Measurements from ENCODE around the gene RGSL1. TPM values are rescaled to one million over a fixed set of nuclear protein-coding genes. Genes with fewer than 3 reads are reported as not detected.

The RGSL1 gene
- not detected for polyA plus RNA-seq (2013, experiment 1 of 2; ENCODE audit: insufficient read length)
- polyA plus RNA-seq (2013, experiment 2 of 2; ENCODE audit: insufficient read length) = not detected

- DNase-seq = no peak
Measured at GRCh38 chr1:182450087-182450486, at the start of gene RGSL1. Gene RGSL1, plus strand, starts transcription at chr1:182450146. Its CDS starts 20 bp downstream, at chr1:182450166.

GRCh38 chr1:182400567-182400966 is 49.4 kb upstream of the RGSL1 start, which contains the start of gene TEDDM1:
Gene TEDDM1, minus strand, starts transcription at chr1:182400667. Its CDS starts 182 bp downstream, at chr1:182400485.
- no peak for DNase-seq

- DNase-seq = no peak
Measured at GRCh38 chr1:182404781-182405180, 45.2 kb upstream of the RGSL1 start.

- DNase-seq = no peak
Measured at GRCh38 chr1:182405578-182405977, 44.4 kb upstream of the RGSL1 start.

GRCh38 chr1:182406012-182406411 is 43.9 kb upstream of the RGSL1 start:
- no peak for DNase-seq

- DNase-seq = no peak
Measured at GRCh38 chr1:182407724-182408123, 42.2 kb upstream of the RGSL1 start.

GRCh38 chr1:182408435-182409075 is 41.4 kb upstream of the RGSL1 start:
- no peak for DNase-seq

GRCh38 chr1:182410138-182410537 is 39.8 kb upstream of the RGSL1 start:
- DNase-seq = no peak

- no peak for DNase-seq
Measured at GRCh38 chr1:182410620-182411273, 39.2 kb upstream of the RGSL1 start.

GRCh38 chr1:182413486-182413885 is 36.5 kb upstream of the RGSL1 start:
- DNase-seq = no peak

- no peak for DNase-seq
Measured at GRCh38 chr1:182413969-182414368, 36.0 kb upstream of the RGSL1 start.

GRCh38 chr1:182415789-182416188 is 34.2 kb upstream of the RGSL1 start:
- DNase-seq = no peak

GRCh38 chr1:182426442-182427430 is 23.2 kb upstream of the RGSL1 start:
- no peak for DNase-seq

- no peak for DNase-seq
Measured at GRCh38 chr1:182428043-182428442, 21.9 kb upstream of the RGSL1 start.

GRCh38 chr1:182430263-182431068 is 19.5 kb upstream of the RGSL1 start:
- DNase-seq = no peak

- DNase-seq = no peak
Measured at GRCh38 chr1:182431278-182431677, 18.7 kb upstream of the RGSL1 start.

GRCh38 chr1:182433580-182433979 is 16.4 kb upstream of the RGSL1 start:
- no peak for DNase-seq

- DNase-seq = no peak
Measured at GRCh38 chr1:182438326-182438725, 11.6 kb upstream of the RGSL1 start.

- DNase-seq = no peak
Measured at GRCh38 chr1:182441719-182442118, 8.2 kb upstream of the RGSL1 start.

GRCh38 chr1:182442333-182442732 is 7.6 kb upstream of the RGSL1 start:
- DNase-seq = no peak

GRCh38 chr1:182444497-182444896 is 5.4 kb upstream of the RGSL1 start:
- DNase-seq = no peak

Measured in fibroblast of skin of back (primary cell).